ENCODE data around the gene DICER1. TPM values are rescaled to one million over a fixed set of nuclear protein-coding genes. Genes with fewer than 3 reads are reported as not detected.

Gene DICER1
- total RNA-seq, 1 donor from 2014 or later = 134 TPM

- no peaks in the 10 kb centered on the region for H3K9me3 ChIP-seq
- no peak for DNase-seq (ENCODE audit: low spot score in 2 of 2)
- H3K27ac ChIP-seq = no peak overlapping the region
- no peaks in the 10 kb centered on the region for H3K36me3 ChIP-seq
- H3K27me3 ChIP-seq = no peaks in the 10 kb centered on the region
- no peaks in the 10 kb centered on the region for H3K4me1 ChIP-seq
- intact Hi-C loops (cut with DNase I) = no loop called here
- TF ChIP-seq, protein P1, sequence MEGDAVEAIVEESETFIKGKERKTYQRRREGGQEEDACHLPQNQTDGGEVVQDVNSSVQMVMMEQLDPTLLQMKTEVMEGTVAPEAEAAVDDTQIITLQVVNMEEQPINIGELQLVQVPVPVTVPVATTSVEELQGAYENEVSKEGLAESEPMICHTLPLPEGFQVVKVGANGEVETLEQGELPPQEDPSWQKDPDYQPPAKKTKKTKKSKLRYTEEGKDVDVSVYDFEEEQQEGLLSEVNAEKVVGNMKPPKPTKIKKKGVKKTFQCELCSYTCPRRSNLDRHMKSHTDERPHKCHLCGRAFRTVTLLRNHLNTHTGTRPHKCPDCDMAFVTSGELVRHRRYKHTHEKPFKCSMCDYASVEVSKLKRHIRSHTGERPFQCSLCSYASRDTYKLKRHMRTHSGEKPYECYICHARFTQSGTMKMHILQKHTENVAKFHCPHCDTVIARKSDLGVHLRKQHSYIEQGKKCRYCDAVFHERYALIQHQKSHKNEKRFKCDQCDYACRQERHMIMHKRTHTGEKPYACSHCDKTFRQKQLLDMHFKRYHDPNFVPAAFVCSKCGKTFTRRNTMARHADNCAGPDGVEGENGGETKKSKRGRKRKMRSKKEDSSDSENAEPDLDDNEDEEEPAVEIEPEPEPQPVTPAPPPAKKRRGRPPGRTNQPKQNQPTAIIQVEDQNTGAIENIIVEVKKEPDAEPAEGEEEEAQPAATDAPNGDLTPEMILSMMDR (IDR thresholded peaks at IDR 0.05) = no peak
- H3K4me3 ChIP-seq = no peak overlapping the region
These were observed 37.7 kb upstream of the DICER1 start for GRCh38 chr14:95195031-95195430.

DNA sequence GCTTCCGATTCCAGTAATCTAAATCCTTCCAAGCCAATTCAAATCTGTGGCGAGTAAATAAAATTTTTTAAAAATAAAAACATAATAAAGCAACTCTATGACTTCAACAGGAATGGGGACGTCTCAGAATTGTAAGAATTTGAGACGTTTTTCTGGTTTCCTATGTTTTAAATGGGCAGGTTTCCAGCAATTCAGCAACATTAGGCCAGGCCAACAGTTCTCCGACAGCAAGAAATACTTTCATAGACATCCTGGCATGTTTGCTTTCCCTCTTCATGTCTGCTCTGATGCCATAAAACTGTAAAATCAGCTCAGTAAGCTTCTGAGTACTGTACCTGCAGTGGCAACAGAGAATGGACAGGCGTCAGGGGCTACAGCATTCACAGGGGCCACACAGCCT, 35.8 kb upstream of the DICER1 start:
- Histone ChIP-seq H3K27me3 (no peaks in the 10 kb centered on the region), H3K27ac (no peak overlapping the region), H3K36me3 (no peaks in the 10 kb centered on the region), H3K9me3 (no peaks in the 10 kb centered on the region), H3K4me3 (no peak overlapping the region), H3K4me1 (no peaks in the 10 kb centered on the region)
- intact Hi-C loops (cut with DNase I) = no loop called here
- TF ChIP-seq, protein P1 (IDR thresholded peaks at IDR 0.05) = no peak
- DNase-seq (ENCODE audit: low spot score in 2 of 2) = no peak

DNA sequence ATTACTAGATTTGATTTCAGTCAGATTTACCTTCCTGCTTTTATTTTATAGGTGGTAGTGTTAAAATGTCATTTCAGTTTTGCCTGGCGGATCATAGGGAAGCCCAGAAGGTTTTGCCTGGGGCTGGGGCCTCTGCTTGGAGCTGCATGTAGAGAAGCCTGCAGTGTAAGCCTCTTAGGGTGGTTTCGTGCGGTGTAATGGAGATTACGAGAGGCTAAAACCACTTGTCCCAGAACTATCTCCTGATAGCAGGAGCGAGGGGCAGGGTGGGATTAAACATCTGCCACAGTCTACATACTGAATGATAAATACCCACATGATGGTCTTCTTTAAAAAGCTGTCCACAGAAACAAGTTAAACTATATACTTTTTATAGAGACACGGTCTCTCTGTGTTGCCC, 35.0 kb upstream of the DICER1 start:
- Histone ChIP-seq H3K27ac (no peak overlapping the region), H3K36me3 (no peaks in the 10 kb centered on the region), H3K9me3 (no peaks in the 10 kb centered on the region), H3K4me1 (no peaks in the 10 kb centered on the region), H3K27me3 (no peaks in the 10 kb centered on the region), H3K4me3 (no peak overlapping the region)
- DNase-seq (ENCODE audit: low spot score in 2 of 2) = no peak
- intact Hi-C loops (cut with DNase I) = no loop called here
- TF ChIP-seq, protein P1 (IDR thresholded peaks at IDR 0.05) = no peak

- no peak for DNase-seq (ENCODE audit: low spot score in 2 of 2)
- H3K27me3 ChIP-seq = no peaks in the 10 kb centered on the region
- H3K36me3 ChIP-seq = no peaks in the 10 kb centered on the region
- intact Hi-C loops (cut with DNase I) = no loop called here
- TF ChIP-seq, protein P1 (IDR thresholded peaks at IDR 0.05) = no peak
- no peak overlapping the region for H3K4me3 ChIP-seq
- no peaks in the 10 kb centered on the region for H3K9me3 ChIP-seq
- no peaks in the 10 kb centered on the region for H3K4me1 ChIP-seq
- H3K27ac ChIP-seq = no peak overlapping the region
These were observed 34.3 kb upstream of the DICER1 start for GRCh38 chr14:95191445-95192199.

GRCh38 chr14:95190857-95191256, 33.5 kb upstream of the DICER1 start:
- no peak overlapping the region for H3K4me3 ChIP-seq
- H3K27me3 ChIP-seq = no peaks in the 10 kb centered on the region
- H3K27ac ChIP-seq = no peak overlapping the region
- no peaks in the 10 kb centered on the region for H3K9me3 ChIP-seq
- no peaks in the 10 kb centered on the region for H3K4me1 ChIP-seq
- TF ChIP-seq, protein P1 (IDR thresholded peaks at IDR 0.05) = no peak
- DNase-seq (ENCODE audit: low spot score in 2 of 2) = no peak
- no peaks in the 10 kb centered on the region for H3K36me3 ChIP-seq
- intact Hi-C loops (cut with DNase I) = no loop called here

Data from ascending aorta (tissue), 2 donors.